Measurements from ENCODE around the gene MELTF.

The MELTF gene

GRCh38 chr3:197010556-197011351 is 18.9 kb downstream of the MELTF start:
- DNase-seq (ENCODE audit: low spot score) (no peak), FAIRE-seq (no peak)

GRCh38 chr3:197009532-197010019 is 20.0 kb downstream of the MELTF start:
- FAIRE-seq (no peak), DNase-seq (ENCODE audit: low spot score) (no peak)

DNA sequence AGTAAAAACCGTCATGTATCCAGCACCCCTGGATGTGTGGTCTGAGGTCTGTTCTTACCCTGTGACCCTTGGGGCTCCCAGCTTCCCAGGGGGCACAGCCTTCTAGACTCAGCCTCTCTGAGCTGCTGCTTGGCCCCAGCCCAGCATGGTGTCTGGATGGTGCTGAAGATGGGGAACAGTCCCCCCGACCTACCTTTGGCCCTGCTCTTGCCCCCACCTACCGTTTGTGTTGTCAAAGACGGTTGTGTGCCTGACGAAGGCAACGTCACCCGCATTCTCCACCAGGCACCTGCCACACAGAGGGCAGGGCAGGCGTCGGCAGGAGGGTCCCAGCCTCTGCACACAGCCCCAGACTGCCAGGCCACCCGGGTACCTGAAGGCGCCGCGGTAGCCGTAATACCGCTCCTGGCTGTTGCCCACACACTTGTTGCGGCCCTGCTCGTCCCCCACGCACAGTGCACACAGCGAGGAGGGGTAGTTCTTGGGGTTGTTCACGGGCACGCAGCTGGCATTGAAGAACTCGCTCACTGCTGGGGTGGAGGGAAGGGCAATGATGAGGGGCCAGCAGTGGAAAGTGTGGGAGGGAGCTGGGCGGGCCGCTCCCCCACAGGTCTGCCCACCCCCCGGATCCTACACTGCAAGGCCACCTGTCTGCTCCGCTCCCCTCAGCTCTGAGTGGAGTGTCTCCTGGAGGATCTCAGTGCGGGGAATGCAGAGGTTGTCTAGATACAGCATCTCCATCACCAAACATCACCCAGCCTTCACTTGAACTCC is 21.0 kb downstream of the MELTF start:
- DNase-seq (ENCODE audit: low spot score) (no peak), FAIRE-seq (no peak)

DNA sequence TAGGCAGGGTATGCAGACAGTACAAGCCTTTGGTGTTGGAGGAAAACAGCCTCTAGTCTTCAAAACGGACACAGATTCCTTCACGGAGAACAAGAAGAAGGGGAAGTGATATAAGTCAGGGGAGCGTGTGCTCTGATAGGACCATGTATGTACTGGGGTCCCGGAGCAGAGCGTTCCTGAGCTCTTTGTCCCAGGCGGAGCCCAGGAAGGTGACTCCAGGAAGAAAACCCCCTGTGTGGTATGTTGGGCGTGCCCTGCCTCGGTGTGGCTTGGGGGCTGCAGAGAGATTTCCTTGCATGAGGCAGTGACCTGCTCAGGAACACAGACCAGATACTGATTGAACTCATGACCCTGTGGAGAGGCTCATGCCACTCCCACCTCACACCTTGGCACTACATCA is 21.7 kb downstream of the MELTF start:
- FAIRE-seq, result no peak
- DNase-seq (ENCODE audit: low spot score), result no peak

DNA sequence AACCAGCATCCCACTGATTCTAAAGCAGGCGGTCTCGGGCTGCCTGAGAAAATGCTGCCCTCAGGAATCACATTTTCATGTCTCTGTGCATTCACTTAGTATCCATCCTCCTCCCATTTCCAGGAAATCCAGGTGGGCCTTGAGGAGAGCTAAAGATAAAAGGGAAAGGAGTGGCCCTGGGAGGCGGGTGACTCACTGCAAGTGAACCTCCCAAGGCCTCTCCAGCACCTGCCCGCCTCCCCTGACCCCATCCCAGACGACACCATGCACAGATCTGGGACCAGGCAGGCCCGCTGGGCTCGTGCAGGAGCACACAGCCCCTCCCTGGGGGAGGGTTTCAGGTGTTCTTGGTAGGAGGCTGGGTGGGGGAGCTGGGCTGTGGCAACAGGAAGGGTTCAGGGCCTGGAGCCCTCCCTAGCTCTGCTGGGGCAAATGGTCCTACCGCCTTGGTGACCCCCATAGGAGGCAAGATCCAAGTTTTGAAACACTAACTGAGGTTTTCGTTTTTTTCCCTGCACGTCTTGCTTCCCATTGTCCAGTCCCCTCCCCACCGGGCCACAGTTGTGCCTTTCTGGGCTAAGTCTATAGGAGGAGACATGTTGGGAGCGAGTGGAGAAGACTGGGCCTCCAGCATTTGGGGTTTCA is 22.2 kb downstream of the MELTF start:
- FAIRE-seq (no peak), DNase-seq (ENCODE audit: low spot score) (no peak)

DNA sequence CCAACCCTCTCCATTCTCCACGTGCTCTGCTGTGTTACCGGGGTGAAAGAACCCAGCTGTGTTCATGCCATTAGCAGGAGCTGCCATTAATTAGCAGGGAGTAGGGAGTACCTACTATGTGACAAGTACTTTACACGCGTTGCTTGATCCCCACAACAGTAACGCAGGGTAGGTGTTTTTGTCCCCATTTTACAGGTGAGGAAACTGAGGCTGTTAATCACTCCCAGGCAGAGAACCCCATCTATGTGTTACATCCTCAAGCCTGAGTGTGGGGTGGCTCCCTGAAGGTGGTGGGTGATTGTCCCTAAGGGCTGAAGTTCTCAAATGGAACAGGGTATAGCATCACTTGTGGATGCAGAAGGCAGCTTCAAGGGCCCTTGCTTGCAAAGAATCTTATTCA is 22.8 kb downstream of the MELTF start:
- FAIRE-seq (no peak), DNase-seq (ENCODE audit: low spot score) (no peak)

GRCh38 chr3:197006446-197006845 is 23.2 kb downstream of the MELTF start:
- DNase-seq (ENCODE audit: low spot score) (no peak), FAIRE-seq (no peak)

- FAIRE-seq (no peak), DNase-seq (ENCODE audit: low spot score) (no peak)
Observed at GRCh38 chr3:197003461-197004385, 25.9 kb downstream of the MELTF start.

DNA sequence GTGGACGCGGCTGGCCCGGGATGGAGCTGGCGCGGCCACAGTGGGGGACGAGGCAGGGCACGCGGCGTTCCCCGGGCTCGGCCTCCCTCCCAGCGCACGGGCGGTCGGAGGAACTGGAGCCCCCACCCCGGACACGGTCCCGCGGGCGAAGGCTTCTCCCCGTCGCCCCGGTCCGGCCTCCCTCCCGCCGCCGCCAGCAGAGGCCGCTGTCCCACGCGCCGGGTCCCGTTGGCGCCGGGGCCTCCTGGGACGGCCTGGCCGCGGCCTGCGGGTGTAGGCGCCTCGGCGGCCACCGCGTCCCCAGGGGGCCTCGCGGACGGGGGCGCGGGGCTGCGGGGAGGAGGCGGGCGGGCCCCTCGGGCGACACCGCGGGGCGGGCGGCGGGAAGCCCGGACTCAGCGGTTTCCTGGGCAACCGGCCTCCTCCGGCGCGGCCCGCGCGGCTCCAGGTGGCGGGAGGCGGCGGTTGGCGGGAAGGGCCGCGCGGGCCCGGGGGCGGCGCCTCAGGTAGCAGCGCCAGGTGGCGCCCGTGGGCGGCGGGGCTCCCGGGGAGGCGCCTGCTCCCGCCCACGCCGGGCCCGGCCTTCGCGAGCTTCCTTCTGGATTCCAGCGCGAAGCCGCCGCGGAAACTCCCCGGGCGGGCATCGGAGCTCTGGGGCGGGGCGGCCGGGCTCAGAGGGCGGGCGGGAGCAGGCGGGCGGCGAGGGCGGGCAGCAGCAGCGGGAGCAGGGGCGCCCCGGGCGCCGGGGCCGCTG is 26.7 kb downstream of the MELTF start:
- DNase-seq (ENCODE audit: low spot score) (peak; percentile 69), FAIRE-seq (no peak)

- no peak for FAIRE-seq
- DNase-seq (ENCODE audit: low spot score), result no peak
Observed at GRCh38 chr3:197001972-197002700, 27.5 kb downstream of the MELTF start.

- DNase-seq (ENCODE audit: low spot score) (no peak), FAIRE-seq (no peak)
Observed at GRCh38 chr3:197001106-197001971, 28.3 kb downstream of the MELTF start.

DNA sequence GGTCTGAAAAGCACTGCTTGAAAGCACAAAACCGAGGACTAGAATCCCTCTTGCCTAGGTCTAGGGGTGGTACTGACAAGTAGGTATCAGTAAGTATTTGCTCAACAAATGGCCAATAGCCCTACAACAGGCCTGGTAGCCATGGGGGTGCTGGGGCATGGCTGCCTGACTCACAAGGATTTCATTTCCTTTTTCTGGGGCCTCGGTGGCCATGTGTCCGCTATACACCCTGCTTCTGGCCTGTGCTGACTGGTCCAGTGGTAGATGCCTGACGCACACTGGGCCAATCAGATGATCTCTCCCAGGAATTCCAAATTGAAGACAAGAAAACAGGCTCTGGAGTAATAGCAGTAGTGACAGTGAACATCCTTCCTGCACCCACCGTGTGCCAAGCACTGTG is 29.4 kb downstream of the MELTF start:
- no peak for FAIRE-seq
- DNase-seq (ENCODE audit: low spot score), result no peak

DNA sequence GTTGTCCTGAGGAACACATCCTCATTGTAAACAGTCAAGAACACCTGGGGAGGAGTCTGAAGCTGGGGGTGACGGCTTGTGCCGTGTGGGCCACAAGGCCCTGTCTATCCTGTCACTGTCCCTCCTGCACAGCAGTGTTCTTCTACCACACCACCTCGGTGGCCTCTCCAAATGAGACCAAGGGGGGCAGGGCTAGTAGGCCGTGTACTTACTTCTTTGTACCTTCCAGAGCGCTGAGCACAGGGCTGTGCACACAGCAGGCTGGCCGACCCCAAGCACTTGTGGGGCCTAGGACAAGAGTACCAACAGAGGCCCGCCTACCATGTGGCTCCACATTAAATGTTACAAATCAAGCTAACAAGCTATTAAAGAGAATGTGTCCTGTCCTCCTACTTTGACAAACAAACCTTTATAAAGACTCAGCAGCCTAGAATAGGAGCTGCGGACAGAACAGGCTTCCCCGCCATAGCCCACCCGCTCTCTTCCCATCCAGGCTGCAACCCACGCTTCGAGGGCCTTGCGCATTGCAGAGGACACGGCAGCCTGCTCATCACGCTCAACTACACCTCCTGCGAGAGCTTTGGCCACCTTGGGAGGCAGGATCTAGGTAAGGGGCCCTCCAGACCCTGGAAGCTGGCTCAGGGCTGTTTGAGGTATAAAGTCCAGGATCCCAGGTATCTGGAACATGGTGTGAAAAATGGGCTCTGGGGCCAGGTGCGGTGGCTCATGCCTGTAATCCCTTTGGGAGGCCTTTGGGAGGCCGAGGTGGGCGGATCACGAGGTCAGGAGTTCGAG is 30.5 kb downstream of the MELTF start:
- no peak for FAIRE-seq
- DNase-seq (ENCODE audit: low spot score), result no peak

DNA sequence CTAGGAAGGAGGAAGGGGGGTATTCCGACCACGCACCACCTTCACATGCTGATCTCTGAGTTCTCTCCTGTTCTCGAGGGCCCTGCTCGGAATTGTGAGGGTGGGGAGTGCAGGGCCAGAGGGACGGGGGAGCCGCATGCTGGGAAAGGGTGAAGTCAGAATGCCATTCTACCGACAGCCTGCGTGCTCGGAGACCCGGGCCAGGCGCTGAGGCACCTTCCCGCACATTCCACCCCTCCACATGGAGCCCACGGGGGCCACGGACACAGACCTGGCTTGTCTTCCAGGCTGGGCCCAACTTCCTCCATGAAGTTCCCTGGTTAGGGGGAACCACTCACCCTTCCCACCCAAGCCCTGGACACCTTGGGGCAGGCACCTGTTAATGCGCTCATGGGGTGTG is 32.3 kb downstream of the MELTF start:
- no peak for DNase-seq (ENCODE audit: low spot score)
- no peak for FAIRE-seq

DNA sequence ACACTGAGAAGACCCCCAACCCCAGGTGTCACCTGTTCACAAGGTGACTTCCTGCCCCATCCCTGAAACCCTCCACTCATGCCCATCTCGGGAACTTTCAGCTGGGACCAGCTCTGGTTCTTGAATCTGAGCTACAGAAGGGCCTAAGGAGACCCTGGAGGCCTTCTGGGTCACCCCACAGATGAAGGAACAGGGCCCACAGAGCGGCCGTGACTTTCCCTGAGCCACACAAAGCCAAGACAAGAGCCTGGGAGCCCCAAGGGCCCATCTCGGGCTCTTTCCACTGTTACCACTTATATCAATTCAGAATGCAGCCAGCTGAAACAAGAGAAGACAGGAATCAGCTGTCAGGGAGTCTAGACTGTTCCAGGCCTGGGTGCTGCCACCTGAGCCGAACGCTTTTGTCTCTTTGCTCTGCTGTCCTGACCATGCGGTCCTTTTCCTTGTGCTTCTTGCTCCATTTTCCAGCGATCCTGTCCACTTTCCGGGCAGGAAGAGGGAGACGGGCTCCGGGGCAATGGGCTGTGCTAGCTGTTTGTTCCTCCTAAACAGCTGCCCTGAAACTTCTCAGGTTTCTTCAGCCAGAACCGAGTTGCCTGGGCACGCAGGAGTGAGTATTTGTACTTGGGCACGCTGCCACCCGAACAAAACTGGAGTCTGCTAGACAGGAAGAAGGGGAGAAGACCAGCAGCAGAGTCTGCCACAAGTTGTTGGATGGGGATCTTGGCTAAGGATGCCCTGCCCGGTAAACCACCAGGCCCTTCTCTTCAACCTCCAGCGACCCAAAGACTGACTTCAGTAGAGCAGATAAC is 33.0 kb downstream of the MELTF start:
- no peak for FAIRE-seq
- no peak for DNase-seq (ENCODE audit: low spot score)

- DNase-seq (ENCODE audit: low spot score), result no peak
- FAIRE-seq, result no peak
Observed at GRCh38 chr3:196995646-196996355, 33.8 kb downstream of the MELTF start.

All from RCC 7860 (cell line).